NCI-H82 treated with DMSO at 0.1 percent for 48 hours (cell line): ENCODE data around the gene COBL.

Source experiments
- DNase-seq: peaks from one replicate; lab custom pipeline; 2025; ENCODE audit not compliant: unreplicated experiment; lab: John Stamatoyannopoulos, UW

COBL gene

DNA sequence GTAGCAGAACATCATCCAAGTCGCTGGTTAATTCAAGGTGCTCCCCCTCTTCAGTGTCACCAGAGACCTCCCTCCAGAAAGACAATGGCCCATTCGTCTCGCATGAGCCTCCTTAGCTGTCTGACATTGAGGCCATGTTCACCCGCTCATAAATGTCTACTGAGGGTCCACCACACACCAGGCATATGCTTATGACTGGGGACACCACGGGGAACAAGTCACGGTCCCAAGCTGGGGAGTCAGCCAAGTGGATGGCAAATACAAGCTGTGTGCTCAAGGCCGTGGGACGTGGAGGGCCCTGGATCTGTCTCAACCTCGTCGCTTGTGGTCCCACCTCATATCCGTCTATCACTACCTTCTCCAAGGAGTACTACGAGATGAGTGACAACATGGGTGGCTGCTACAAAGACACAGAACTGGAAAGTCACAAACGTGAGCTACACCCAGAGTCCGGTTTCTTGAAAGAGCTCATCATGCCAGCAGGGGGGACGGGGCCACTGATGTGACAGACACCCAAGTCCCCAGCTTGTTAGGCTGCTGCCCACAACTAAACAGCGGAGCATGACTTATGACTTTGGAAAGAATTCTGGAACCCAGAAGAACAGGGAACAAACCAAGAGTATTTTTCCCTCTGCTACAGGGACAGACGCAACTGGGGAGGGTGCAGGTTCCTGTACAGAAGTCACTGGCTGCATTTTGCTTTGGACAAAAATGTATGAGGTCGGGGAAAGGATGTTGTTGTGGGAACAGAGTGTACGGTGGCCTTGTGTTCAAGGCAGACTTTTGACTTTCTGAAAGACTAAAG, 189.6 kb downstream of the COBL start:
- DNase-seq: no peak

DNA sequence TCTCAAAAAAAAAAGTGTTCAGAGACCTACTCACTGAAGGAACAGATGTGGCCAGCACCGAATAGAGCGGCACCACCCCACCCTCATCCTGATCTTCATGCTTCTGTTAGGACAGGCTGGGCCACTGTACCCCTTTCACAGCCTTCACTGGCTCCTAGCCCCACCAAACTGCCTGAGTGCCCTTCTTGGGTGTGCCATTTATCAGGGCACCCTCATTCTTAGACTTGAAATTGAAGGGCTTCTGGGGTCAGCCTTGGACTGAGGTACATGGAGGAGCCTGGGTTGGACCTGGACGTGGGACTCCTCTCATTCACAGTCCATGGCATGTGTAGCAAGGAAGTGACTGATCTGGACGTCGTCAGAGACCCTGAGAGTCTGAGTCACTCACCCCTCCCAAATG, 190.3 kb downstream of the COBL start:
- no peak for DNase-seq

DNA sequence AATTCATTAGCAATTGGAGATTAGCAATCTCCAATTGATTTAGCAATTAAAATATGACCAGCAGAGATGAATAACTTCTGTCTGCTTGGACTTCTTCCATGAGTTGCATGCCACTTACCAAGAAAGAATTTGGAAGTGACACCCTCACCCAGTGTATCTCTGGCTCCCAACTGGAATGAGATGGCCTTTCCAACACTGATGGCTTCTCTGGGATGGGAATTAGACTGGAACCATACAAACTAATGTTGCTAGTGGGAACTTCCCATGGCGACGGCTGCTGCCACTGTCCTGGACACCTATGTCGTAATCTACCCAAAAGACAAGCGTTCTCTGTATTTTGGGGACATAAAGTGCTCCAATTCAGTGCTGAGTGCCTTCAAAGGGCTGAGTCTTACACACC, 192.3 kb downstream of the COBL start:
- DNase-seq: no peak

DNA sequence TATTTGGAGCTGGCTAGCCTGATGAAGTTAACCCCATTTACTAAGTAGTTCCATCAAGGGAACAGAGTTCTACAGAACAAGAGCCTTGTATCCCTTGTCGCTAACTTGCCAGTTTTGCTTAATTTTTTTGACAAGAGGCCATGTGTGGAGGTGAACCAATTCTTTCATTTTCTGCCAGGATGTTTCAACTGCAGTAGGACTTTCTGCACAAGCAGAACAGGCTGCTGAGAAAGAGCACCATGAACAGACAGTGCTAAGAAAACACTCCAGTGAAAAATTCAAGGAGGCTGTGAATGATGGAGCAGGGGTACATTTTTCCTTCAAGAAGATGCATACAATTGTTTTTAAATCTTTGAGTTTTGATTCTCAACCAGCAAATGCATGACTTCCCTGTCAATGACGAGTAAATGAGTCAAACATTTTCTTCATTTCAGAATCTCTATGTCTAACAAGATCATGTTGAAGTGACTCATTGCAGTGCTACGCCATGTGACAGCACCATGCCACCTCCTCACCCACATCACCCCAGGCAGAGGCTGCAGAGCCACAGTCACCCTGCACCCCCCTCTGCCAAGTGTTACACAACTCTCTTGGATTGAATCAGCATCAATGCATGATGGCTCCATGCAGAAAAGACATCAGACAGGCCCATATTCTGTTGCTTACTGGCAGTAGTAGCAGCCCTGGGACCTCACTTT, 193.1 kb downstream of the COBL start:
- DNase-seq: no peak

DNA sequence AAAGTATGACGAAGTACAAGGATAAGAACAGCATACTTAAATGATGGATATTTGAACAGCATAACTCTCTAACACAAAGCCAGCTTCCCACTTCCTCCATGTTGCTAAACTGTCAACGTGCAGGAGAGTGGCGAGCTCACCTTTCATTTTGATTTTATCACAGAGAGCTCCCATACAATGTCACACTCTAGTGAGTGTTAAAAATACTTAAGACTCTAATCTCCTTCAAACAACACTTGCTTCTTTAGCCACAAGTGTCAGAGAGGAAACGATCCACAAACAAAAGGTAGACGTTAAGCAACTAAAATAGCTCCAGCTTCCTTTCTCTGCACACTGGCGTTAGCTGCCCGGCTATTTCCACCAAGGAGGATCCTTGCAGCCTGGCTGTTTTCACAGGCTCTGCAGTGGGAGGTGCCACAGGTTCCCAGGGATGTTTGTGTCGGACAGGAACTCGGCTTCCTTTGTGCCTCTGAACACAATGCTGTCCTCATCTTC, 194.6 kb downstream of the COBL start:
- no peak for DNase-seq

DNA sequence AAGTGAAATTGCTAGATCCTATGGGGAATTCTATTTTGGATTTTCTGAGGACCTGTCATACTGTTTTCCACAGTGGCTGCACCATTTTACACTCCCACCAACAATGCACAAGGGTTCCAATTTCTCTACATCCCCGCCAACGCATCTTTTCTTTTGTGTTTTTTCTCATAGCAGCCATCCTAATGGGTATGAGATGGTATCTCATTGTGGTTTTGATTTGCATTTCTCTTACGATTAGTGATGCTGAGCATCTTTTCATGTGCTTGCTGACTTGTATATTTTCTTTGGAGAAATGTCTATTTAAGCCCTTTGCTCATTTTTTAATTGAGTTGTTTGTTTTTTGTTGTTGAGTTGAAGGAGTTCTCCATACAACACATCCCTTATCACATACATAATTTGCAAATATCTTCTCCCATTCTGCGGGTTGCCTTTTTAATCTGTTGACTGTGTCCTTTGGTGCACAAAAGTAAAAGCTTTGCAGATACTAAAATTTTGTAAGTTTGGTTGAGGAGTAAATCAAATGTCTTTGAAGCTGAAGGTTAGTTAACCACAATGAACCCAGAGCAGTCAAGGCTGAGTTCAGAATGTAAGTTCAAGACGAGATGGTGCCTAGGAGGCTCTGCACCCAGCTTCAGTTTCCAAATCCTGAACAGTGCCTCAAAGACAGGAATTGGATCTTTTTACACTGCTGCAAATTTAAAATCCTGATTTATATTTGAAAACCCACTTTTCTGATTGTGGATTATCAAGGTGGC, 195.4 kb downstream of the COBL start:
- DNase-seq: no peak

DNA sequence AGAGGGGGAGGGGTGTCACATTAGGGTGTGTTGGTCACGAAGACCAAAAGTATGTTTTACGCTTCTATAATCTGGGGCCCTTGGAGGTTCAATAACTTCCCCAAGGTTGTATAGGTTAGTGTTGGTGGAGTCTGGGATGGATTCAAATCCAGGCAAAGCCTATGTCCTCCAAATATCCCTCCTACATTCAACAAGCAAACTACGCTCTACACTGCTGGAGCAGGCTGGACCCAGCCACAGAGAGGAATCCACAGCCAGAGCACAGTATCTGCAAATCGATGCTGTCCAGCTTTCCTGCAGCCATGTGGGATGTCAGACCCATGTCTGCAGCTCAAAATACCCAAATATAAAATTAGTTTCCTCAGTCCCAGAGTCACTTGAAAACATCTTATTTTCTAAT, 198.0 kb downstream of the COBL start:
- no peak for DNase-seq

DNA sequence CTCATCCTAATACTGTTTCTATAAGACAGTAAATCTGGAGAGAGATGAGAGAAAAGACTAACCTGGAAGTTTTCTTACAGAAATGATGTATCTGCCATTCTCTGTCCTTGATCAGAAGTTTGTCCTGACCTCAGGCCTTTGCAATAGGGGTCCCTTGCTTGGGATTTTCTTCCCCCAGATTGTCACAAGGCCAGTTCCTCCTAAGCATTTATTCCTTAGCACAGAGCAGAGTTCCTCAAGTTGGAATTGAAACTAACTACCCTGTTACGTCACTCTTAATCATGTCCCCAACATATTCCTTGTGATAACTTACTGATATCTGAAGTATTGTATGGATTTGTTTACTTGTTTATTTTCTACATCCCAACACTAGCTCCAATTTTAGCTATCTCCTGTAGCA, 202.1 kb downstream of the COBL start:
- no peak for DNase-seq

DNA sequence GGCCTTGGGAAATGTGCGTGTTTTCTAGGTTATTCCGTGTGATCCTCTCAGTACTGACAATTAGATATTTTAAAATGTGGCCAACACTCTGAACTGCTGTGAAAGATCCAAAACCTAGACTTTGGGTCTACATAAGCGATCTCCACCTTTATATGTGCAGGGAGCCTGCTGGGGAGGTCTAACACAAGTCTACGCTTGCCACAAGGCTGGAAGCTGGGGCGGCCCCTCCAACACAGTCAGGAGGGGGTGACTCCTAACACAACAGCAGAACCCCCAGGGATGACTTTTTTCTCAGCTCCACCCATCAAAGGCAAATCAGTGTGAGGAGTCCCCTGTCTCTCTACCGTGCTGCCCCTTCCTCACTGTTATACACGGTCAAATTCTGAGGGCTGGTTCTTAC, 202.6 kb downstream of the COBL start:
- no peak for DNase-seq

DNA sequence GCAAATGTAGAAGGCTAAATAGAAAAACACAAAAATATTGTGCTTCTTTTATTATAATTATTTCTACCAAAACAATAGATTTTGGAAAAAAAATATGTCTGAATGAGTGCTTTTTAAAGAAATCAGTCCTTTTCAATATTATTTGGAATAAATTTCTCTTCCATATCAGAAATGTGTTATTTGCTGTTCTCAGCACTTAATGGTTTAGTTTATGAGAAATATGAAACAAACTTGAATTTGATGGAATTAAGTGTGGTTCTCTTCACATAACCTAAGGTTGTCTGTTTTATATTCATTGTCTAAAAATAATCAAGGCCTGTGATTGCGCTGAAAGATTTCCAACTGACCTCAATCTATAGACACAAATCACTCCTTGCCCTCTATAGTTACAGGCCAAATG, 203.0 kb downstream of the COBL start:
- no peak for DNase-seq

DNA sequence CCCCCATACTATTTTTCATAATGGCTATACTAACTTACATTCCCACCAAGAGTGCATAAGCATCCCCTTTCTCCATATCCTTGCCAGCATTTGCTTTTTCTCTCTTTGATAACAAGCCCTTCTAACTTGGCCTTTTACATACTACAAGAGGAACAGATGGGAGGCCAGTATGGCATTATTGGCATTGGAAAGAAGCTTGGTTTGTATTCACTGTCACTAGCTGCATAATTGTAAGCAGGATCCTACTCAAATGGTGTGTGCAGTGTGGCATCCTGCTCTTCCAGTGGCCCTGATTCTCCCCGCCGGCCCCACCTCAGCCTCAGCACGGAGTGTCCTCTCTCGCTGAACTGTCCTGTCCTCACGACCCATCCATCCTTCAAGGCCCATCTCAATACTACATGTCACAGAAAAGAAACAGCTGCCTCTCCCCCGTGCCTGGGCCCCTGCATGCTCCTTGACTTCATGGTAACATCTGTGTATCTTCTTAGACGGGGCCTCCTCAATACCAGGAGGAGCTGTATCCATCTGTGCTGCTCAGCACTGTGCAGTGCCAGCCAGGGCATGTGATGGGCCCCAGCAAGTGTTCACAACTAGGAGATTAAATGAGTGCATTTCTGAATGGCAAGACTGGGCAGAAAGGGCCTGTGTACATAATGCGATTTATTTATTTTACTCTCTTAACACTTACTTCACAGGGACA, 205.2 kb downstream of the COBL start:
- no peak for DNase-seq

DNA sequence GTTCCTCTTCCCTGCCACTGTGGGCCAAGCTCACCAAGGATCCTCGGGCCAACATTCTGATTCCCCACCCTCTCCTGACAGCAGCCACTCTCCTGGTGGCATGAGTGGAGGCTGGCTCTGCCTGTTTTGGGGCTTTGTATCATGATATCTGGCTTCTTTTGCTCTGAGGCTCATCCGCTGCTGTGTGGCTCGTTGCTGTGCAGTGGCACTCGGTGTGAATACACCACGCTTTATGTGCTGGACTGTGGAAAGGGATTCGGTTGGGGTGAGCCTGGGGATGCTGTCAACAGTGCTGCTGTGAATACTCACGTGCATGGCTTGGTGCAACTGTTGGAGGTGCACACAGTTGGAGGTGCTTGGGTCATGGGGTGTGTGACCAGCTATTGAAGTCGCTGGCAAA, 208.5 kb downstream of the COBL start:
- no peak for DNase-seq

DNA sequence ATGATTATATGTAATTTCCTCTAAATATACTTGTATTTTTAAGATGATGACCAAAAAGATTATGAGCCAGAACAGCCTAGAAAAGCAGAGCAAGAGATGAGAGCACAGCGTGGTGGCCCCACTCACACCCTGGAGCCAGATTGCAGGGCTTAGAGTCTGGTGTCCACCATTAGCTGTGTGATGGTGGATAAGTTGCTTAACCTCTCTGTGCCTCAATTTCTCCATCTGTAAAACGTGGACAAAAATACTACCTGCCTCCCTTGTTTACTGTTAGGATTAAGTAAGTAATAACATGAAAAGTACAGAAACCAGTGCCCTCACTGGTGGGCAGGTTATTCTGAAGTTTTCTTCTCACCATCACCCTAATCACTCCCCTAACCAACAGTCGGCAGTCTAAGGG, 212.3 kb downstream of the COBL start:
- no peak for DNase-seq

DNA sequence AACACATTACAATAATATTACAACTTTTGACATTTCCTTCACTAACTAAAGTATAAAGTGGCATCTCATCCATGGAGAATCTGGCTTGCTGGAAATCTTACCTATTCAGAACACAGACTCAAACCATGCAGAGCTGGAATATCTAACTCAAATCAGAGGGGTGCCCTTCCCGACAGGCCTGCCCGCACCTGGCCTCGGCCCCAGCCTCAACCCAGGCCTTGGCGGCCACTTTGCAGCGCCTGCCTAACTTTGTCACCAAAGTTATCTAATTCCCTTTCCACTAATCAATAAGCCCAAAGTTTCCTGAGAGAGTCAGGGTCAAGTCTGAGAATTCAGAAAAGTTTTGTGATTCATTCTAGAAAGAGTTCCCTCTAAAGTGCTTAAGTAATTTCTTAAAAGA, 212.9 kb downstream of the COBL start:
- DNase-seq: no peak

DNA sequence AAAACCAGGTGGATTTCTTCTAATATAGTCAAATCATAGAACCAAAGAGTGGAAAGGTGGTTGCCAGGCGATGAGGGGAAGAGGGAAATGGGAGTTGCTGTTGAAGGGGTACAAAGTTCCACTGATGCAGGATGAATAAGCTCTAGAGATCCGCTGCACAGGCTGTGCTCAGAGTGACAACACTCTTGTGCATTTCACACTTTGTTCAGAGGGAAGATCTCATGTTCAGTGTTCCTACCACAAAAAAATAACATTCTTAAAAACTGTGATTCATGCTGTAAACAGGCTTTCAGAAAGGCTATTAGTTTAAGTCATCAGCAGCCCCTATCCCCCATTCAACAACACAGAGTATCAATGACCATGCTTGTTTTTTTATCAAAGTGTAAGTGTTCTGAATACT, 213.8 kb downstream of the COBL start:
- no peak for DNase-seq

DNA sequence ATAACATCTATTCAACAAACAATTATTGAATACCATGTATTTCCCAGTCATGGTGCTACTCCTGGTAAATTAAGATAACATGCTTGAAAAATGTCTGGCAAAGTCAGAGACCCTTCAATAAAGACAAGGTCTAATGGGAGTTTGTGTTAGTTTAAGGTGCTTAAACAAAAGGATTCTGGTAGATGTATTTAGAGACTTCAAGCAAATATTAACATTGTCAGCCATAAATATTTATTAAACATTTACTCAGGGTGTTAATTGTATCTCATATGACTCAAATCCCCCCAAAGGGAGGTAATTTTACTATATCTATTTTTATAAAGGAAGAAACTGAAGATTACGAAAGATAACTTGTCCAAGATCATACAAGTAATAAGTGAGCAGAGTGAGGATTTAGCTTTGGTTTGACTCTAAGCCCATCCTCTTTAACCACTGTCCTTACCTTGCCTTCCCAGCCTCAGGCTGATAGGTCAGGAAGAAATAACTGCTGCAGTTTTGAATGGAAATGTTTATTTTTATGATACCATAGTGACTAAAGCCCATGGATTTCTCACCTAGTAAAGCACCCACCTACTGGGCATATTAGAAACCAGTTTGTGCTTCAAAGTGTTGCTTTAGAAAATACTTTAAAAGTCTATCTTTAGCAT, 215.4 kb downstream of the COBL start:
- no peak for DNase-seq

DNA sequence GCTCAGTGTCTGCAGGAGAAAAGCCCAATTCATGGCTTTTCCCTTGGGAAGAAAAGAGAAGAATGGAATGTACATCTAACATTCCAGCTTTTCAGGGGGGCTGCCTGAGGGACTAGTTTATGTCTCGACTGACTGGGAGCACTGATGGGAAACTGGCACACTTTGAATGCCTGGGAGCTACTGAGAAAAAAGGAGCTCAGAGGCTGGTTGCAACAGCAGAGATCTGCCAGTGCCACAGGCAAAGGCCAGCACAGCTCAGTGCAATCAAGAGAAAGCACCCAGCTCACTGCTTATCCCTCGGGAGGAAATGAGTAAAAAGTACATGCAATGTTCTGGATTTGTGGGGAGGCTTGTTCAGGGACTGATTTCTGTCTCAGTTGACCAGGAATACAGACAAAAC, 226.2 kb downstream of the COBL start:
- DNase-seq: no peak

DNA sequence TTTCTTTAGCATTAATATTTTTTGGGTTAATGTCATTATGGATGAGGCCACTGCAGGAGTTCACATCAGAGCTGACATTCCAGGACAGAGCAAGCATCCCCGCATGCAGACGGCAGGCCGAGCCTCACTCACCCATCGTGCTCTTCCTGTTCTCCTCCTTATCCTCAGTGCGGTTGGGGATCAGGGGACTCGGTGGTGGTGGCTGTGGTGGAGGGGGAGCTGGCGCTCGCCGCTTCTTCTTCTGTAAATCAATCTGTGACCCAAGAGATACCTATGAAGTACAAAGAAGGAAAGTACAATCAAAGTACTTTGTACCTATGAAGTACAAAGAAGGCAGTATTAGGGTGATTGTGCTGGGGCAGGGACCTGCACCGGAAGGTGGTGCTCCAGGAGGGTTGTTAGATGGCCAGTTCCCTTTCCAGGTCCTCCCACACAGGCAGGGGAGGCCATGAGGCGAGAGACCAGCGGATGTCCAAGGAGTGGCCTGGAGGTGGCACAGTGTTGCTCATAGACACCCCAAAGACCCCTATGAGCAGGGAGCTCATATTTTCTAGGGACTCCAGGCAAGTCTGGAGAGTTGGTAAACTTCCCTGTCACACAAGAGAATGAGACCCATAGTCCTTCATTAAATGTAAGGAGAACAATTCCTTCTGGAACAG, 231.4 kb downstream of the COBL start:
- no peak for DNase-seq

DNA sequence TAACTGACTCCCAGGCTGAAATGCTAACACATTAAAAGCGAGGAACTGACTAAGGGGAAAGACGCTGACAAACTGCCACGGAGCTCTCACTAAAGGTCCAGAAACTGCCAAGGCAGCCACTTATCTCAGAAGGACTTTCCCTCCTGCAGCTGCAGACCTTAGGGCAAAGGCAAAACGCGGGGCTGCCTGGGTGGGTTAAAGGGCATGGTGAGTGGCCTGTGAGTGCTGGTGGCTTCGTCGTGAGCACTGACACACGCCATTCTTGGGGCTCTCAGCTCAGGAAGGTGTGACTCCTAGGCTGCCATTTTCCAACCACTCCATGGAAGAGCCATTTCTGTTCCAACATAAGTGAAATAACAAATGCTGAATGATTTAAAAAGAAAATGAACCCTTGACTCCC, 232.5 kb downstream of the COBL start:
- no peak for DNase-seq

DNA sequence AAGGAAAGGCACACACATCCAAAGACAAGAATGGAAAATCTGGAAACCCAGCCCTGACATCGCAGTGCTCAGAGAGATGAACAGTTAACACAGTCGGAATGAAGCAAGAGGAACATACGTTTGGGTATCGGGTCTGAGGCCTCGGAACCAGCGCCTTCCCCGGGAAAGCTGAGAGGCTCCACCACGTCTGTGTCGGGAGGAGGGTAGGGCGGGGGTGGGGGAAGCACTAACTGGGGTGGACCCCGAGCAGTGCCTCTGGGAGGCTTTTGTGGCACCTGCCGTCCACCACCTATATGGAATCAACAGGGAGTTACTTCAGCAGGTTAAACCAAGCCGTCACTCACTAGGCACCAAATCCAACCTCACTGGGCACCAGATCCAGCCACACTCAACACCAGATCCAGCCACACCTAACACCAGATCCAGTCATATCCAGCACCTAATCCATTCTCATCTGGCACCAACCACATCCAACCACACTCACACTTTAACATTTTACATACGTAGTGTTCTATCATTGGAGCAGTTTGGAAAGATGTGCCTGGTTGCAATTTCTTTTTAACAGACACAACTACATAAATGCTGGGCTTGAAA, 233.6 kb downstream of the COBL start:
- DNase-seq: no peak
